NT2/D1 (cell line): ENCODE data around the gene CHST15.

Experiments used
- DNase-seq: peaks from one replicate; pipeline ENCODE4 v3.0.0-alpha.2; 2011; ENCODE audit warnings: low read depth, low spot score
- H3K27me3 ChIP-seq: 2 replicates; pipeline ENCODE4 v1.6.0; 2011; ENCODE audit warnings: mild to moderate bottlenecking; ENCODE audit not compliant: insufficient read length, insufficient read depth
- H3K36me3 ChIP-seq: 2 replicates; pipeline ENCODE4 v1.6.1; 2011; ENCODE audit warnings: mild to moderate bottlenecking, low read length, mixed read lengths; ENCODE audit not compliant: insufficient read depth, insufficient read length
- H3K4me1 ChIP-seq: 2 replicates; pipeline ENCODE4 v1.5.1; 2011; ENCODE audit not compliant: insufficient read depth, insufficient read length
- H3K4me3 ChIP-seq: 2 replicates; pipeline ENCODE4 v1.5.1; 2011; ENCODE audit warnings: low read depth; ENCODE audit not compliant: insufficient read length
- H3K9ac ChIP-seq: 2 replicates; pipeline ENCODE4 v1.6.0; 2011; ENCODE audit warnings: low read depth; ENCODE audit not compliant: insufficient read length
- H3K9me3 ChIP-seq: 2 replicates; pipeline ENCODE4 v1.5.1; 2011; ENCODE audit warnings: mild to moderate bottlenecking, low read length; ENCODE audit not compliant: insufficient read depth
- SUZ12 ChIP-seq: IDR thresholded peaks from 2 replicates; pipeline ENCODE4 v1.6.1; 2011; ENCODE audit not compliant: insufficient read length, insufficient read depth; ENCODE audit errors: extremely low read depth
- YY1 ChIP-seq: IDR thresholded peaks from 2 replicates; pipeline ENCODE4 v1.6.1; 2011; ENCODE audit not compliant: insufficient read length, insufficient read depth
- ZNF274 ChIP-seq: IDR thresholded peaks from 2 replicates; pipeline ENCODE4 v1.6.1; 2011; ENCODE audit warnings: mild to moderate bottlenecking, low read depth, low read length

Gene CHST15

DNA sequence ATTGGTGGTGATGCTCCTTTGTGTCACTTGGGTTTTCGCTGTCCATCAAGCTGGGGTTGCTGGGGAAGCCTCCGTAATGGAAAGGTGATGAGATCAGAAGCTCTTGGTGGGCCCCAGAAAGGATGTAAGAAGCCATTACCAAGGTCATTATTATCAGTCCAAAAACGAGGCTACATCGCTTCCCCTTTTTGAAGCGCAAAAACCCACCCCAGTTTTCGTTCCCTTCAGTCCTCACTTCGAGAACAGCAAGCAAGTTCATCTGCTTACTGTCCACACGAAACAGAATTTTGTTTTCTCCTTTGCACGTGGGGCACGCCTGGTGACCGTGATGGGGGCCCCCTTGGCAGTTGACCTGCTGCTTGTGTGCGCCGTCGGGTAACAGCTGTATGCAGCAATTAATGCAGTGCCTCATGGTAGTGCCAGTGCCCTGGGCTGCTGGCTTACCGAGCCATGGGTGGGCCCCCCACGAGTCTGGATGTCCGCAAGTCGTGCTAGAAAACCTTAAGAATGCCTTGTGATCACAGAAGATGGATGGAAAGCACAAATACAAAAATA lies 47.5 kb downstream of the CHST15 start:
- H3K9ac ChIP-seq = no peak overlapping the region

DNA sequence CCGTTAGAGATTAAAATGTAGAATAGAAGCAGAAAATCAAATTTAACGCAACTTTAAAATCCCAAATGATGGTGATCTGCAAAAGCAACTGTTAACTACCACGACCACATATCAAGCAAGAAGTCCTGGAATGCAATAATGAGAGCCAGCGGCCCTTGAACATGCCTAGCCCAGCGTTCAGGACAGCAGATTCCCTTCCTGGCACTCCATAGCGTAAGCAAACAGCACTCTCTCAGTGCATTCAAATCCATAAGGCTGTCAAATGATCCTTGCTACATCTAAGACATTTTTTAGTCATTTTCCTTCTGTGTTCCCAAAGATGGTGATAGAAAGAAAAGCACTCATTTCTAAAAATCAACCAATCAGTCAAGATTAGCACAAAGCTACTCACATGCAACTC lies 48.1 kb downstream of the CHST15 start:
- no peaks in the 10 kb centered on the region for H3K9me3 ChIP-seq
- H3K4me1 ChIP-seq = peaks cover 3% of the 10 kb centered on the region
- H3K27me3 ChIP-seq = no peaks in the 10 kb centered on the region
- no peak overlapping the region for H3K4me3 ChIP-seq
- peaks cover 34% of the 10 kb centered on the region for H3K36me3 ChIP-seq
- no peak for DNase-seq
- H3K9ac ChIP-seq = no peak overlapping the region
- TF ChIP-seq YY1 (no peak), SUZ12 (no peak), ZNF274 (no peak)

More for the DNA sequence above, 47.5 kb downstream of the CHST15 start:
- H3K9me3 ChIP-seq = no peaks in the 10 kb centered on the region
- no peak overlapping the region for H3K4me3 ChIP-seq
- peaks cover 31% of the 10 kb centered on the region for H3K36me3 ChIP-seq
- H3K4me1 ChIP-seq = peaks cover 3% of the 10 kb centered on the region
- H3K27me3 ChIP-seq = no peaks in the 10 kb centered on the region
- DNase-seq = no peak
- TF ChIP-seq YY1 = no peak
- TF ChIP-seq ZNF274 = no peak
- no peak for TF ChIP-seq SUZ12

DNA sequence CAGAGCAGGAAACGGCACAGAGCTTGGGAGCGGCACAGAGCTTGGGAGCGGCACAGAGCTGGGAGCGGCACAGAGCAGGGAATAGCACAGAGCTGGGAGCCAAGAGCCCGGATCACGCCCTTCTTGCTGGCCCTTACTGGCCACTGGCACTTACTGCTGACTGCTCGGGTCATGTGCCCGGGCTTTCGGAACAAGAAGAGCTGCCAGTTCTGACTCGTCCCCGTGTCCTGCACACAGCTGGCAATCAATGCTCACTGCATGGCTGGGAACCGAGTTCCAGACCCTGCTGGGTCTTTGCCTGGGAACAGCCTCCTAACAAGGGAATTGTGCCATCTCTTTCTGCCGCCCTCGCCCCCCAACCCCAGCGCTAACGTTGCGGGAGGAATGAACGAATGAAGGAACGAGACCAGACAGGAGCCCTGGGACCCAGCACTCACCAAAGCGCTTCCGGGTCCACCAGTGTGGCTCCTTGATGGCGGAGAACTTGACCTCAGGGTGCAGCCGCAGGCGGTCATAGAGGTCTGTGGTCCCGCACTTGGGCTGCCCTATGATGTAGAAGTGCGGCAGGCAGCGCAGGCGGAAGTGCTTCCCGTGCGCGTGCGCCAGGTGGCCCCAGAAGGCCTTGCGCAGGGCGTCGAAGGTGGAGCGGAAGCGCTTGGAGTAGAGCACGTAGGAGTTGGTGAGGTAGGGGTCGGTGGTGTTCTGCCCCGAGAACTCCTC lies 49.1 kb downstream of the CHST15 start:
- Histone ChIP-seq H3K9ac (no peak overlapping the region), H3K9me3 (no peaks in the 10 kb centered on the region), H3K4me3 (no peak overlapping the region), H3K27me3 (no peaks in the 10 kb centered on the region), H3K36me3 (peaks cover 41% of the 10 kb centered on the region), H3K4me1 (peaks cover 2% of the 10 kb centered on the region)
- no peak for TF ChIP-seq YY1
- no peak for TF ChIP-seq SUZ12
- TF ChIP-seq ZNF274 = no peak
- DNase-seq = no peak

DNA sequence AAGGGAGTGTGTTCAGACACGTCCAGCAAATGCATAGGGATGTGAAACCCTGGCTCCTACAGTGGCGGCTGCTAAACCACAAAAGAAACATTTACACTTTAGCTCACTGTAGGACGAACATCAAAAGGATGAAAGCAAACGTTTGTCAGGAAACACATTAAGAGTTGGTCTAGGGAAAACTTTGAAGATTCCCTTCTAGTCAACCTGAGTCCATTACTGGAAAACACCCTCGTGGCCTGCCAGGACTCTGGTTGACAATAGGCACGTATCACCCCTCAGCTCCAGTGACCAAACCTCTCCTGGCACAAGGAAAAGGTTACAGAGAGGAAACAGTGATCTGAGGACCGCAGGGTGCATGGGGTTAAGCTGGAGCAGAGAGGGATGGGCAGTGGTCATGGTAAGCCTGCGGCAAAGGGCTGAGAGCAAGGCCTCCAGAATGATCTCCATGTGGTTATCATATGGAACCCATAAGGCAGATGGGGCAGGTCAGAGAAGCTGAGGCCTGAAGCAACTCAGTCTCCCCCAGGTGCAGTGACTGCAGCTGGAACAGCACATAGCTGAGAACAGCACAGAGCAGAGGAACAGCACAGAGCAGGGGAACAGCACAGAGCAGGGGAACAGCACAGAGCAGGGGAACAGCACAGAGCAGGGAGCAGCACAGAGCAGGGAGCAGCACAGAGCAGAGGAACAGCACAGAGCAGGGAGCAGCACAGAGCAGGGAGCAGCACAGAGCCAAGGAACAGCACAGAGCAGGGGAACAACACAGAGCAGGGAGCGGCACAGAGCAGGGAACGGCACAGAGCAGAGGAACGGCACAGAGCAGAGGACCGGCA lies 49.9 kb downstream of the CHST15 start:
- peaks cover 46% of the 10 kb centered on the region for H3K36me3 ChIP-seq
- H3K27me3 ChIP-seq = no peaks in the 10 kb centered on the region
- no peak overlapping the region for H3K4me3 ChIP-seq
- DNase-seq = no peak
- H3K4me1 ChIP-seq = no peaks in the 10 kb centered on the region
- no peaks in the 10 kb centered on the region for H3K9me3 ChIP-seq
- H3K9ac ChIP-seq = no peak overlapping the region
- TF ChIP-seq SUZ12 (no peak), ZNF274 (no peak), YY1 (no peak)

DNA sequence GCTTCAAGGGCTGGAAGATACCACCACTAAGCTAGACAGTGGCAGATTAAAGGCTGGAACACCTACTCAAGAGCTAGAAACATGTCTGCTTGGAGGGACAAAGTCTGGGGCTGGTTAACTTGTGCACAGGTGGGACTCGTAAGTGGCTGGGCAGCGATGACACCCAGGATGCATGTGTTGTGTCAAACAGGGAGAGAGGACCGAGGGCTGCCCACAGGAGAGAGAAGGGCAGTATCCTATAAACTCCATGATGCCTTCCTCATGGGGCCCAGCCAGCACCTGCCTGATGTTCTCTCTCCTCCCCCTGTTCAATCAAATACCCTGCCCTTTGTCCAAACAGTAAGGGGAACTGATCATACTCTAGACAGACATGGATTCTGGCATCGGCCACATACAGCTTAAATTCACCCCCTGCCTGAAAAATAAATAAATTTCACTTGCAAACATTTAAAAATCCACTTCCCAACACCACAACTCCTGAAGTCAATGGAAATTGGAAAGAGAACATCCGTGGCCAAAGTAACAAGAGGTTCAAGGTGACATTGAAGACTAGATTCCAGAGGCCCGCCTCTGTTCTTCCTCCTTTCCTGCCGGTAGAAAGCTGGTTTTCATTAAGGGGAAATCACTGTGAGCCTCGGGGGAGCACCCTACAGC lies 50.6 kb downstream of the CHST15 start:
- H3K27me3 ChIP-seq = no peaks in the 10 kb centered on the region
- TF ChIP-seq SUZ12 (no peak), ZNF274 (no peak), YY1 (no peak)
- DNase-seq = no peak
- no peak overlapping the region for H3K4me3 ChIP-seq
- no peak overlapping the region for H3K9ac ChIP-seq
- peaks cover 49% of the 10 kb centered on the region for H3K36me3 ChIP-seq
- H3K9me3 ChIP-seq = no peaks in the 10 kb centered on the region
- no peaks in the 10 kb centered on the region for H3K4me1 ChIP-seq

DNA sequence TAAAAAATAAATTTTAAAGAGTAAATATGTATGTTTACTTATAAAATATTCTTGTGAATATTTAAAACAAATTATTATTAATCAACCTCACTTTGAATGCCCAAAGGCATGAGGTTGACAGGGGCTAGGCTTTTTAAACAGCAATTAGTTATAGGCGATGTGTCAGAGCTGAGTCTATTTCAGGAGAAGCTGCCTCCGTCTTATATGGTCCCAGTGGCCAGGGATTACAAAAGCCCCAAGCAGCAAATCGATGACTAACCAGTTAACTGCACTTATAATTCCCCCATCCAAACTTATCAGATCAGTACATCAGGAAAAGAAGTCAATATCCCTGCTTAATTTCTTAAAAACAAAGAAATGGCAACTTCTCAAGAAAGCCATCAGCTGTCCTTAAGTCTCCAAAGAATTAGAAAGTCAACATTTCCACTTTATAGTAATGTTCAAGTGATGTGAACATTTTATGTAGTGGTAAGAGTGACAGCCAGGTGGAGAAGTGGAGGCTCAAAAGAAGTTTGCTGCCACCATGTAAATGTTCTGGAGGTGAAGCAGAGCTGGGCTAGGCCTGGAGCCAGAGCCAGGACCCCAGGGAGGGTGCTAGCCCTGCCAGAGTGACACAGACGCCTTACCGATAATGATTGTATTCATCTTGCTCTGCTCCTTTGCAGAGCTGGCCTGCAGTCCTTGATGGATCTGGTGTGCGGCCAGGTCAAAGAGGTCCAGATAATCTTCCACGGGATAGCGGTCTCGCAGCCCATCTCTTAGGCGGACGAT lies 51.5 kb downstream of the CHST15 start:
- Histone ChIP-seq H3K4me1 (no peaks in the 10 kb centered on the region), H3K4me3 (no peak overlapping the region), H3K36me3 (peaks cover 54% of the 10 kb centered on the region), H3K9ac (no peak overlapping the region), H3K27me3 (no peaks in the 10 kb centered on the region), H3K9me3 (no peaks in the 10 kb centered on the region)
- no peak for TF ChIP-seq SUZ12
- TF ChIP-seq YY1 = no peak
- no peak for TF ChIP-seq ZNF274
- DNase-seq = no peak
